ENCODE results near the gene DSCAM. TPM values are rescaled to one million over a fixed set of nuclear protein-coding genes. Genes with fewer than 3 reads are reported as not detected.

The DSCAM gene
- total and polyA plus RNA-seq, 2 donors (not counting 1 experiment from before 2014, with no cell fraction given), result not detected

GRCh38 chr21:40379881-40380810 is 466.8 kb downstream of the DSCAM start:
- ATAC-seq (ENCODE audit: low read depth) (no peak), DNase-seq (no peak)
- Histone ChIP-seq H3K9ac (ENCODE audit: low read length) (no peak overlapping the region), H3K27me3 (replicated peaks in 1 of 4; ENCODE audit: control extremely low read depth in 1 of 4, control insufficient read depth in 3 of 4, insufficient read depth in 4 of 4, low read length in 3 of 4) (no peaks in the 10 kb centered on the region), H3K4me3 (ENCODE audit: control extremely low read depth in 1 of 5, extremely low read depth in 1 of 5, insufficient read depth in 1 of 5, low read depth in 2 of 5, low read length in 4 of 5) (no peak overlapping the region), H2AFZ (ENCODE audit: insufficient read depth, low read depth, low read length, poor library complexity, severe bottlenecking) (no peak overlapping the region), H3K79me2 (ENCODE audit: control insufficient read depth, insufficient read depth, low read length) (no peaks in the 10 kb centered on the region), H3K27ac (ENCODE audit: low read length in 2 of 2) (no peak overlapping the region), H3K36me3 (replicated peaks in 1 of 2; ENCODE audit: control extremely low read depth in 1 of 2, control insufficient read depth in 1 of 2, extremely low read depth in 1 of 2, insufficient read depth in 2 of 2, low read length in 1 of 2) (no peaks in the 10 kb centered on the region), H3K4me2 (replicated peaks; ENCODE audit: low read depth, low read length, poor library complexity, severe bottlenecking) (no peak overlapping the region), H4K20me1 (ENCODE audit: control insufficient read depth, insufficient read depth, low read length, poor library complexity, severe bottlenecking) (no peaks in the 10 kb centered on the region), H3K4me1 (ENCODE audit: control insufficient read depth in 2 of 2, insufficient read depth in 2 of 2, low read length in 2 of 2) (no peaks in the 10 kb centered on the region), H3K9me3 (ENCODE audit: control extremely low read depth in 1 of 3, control insufficient read depth in 2 of 3, insufficient read depth in 1 of 3, low read length in 2 of 3) (peaks cover 0 to 4% (median 0%) of the 10 kb centered on the region in 3 donors)
- intact Hi-C loops (cut with micrococcal nuclease), result no loop called here
- Mint-ChIP-seq H3K9me3 (ENCODE audit: insufficient read depth) (peaks cover 4% of the 10 kb centered on the region), H3K4me3 (no peak overlapping the region), H3K27me3 (no peaks in the 10 kb centered on the region), H3K27ac (no peak overlapping the region), H3K4me1 (no peaks in the 10 kb centered on the region)
- WGBS (ENCODE audit: insufficient coverage), result 81% methylated on average over 2 of the region's 11 CpGs
- ChIA-PET CTCF (no interaction called here), POLR2A (no interaction called here)
- TF ChIP-seq, protein P1, sequence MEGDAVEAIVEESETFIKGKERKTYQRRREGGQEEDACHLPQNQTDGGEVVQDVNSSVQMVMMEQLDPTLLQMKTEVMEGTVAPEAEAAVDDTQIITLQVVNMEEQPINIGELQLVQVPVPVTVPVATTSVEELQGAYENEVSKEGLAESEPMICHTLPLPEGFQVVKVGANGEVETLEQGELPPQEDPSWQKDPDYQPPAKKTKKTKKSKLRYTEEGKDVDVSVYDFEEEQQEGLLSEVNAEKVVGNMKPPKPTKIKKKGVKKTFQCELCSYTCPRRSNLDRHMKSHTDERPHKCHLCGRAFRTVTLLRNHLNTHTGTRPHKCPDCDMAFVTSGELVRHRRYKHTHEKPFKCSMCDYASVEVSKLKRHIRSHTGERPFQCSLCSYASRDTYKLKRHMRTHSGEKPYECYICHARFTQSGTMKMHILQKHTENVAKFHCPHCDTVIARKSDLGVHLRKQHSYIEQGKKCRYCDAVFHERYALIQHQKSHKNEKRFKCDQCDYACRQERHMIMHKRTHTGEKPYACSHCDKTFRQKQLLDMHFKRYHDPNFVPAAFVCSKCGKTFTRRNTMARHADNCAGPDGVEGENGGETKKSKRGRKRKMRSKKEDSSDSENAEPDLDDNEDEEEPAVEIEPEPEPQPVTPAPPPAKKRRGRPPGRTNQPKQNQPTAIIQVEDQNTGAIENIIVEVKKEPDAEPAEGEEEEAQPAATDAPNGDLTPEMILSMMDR (IDR thresholded peaks at IDR 0.05), result no peak
- no peak for TF ChIP-seq EZH2 (IDR thresholded peaks at IDR 0.05; ENCODE audit: borderline replicate concordance, insufficient read depth, low read depth, low read length, poor library complexity, severe bottlenecking)

- no peaks in the 10 kb centered on the region for H3K4me1 ChIP-seq (ENCODE audit: control insufficient read depth in 2 of 2, insufficient read depth in 2 of 2, low read length in 2 of 2)
- H2AFZ ChIP-seq (ENCODE audit: insufficient read depth, low read depth, low read length, poor library complexity, severe bottlenecking), result no peak overlapping the region
- DNase-seq (no peak), ATAC-seq (ENCODE audit: low read depth) (no peak)
- TF ChIP-seq, protein P1 (IDR thresholded peaks at IDR 0.05), result no peak
- TF ChIP-seq EZH2 (IDR thresholded peaks at IDR 0.05; ENCODE audit: borderline replicate concordance, insufficient read depth, low read depth, low read length, poor library complexity, severe bottlenecking), result no peak
- H3K27ac Mint-ChIP-seq, result no peak overlapping the region
- 95% methylated on average over 4 of the region's 5 CpGs for WGBS (ENCODE audit: insufficient coverage)
- H3K4me2 ChIP-seq (replicated peaks; ENCODE audit: low read depth, low read length, poor library complexity, severe bottlenecking), result no peak overlapping the region
- no peaks in the 10 kb centered on the region for H4K20me1 ChIP-seq (ENCODE audit: control insufficient read depth, insufficient read depth, low read length, poor library complexity, severe bottlenecking)
- CTCF ChIA-PET, result no interaction called here
- H3K27me3 ChIP-seq (replicated peaks in 1 of 4; ENCODE audit: control extremely low read depth in 1 of 4, control insufficient read depth in 3 of 4, insufficient read depth in 4 of 4, low read length in 3 of 4), result no peaks in the 10 kb centered on the region
- POLR2A ChIA-PET, result no interaction called here
- H3K27me3 Mint-ChIP-seq, result no peaks in the 10 kb centered on the region
- intact Hi-C loops (cut with micrococcal nuclease), result no loop called here
- H3K9me3 Mint-ChIP-seq (ENCODE audit: insufficient read depth), result no peaks in the 10 kb centered on the region
- H3K9me3 ChIP-seq (ENCODE audit: control extremely low read depth in 1 of 3, control insufficient read depth in 2 of 3, insufficient read depth in 1 of 3, low read length in 2 of 3), result peaks cover 0 to 2% (median 0%) of the 10 kb centered on the region in 3 donors
- H3K79me2 ChIP-seq (ENCODE audit: control insufficient read depth, insufficient read depth, low read length), result no peaks in the 10 kb centered on the region
- no peak overlapping the region for H3K4me3 Mint-ChIP-seq
- H3K36me3 ChIP-seq (replicated peaks in 1 of 2; ENCODE audit: control extremely low read depth in 1 of 2, control insufficient read depth in 1 of 2, extremely low read depth in 1 of 2, insufficient read depth in 2 of 2, low read length in 1 of 2), result no peaks in the 10 kb centered on the region
- no peak overlapping the region for H3K27ac ChIP-seq (ENCODE audit: low read length in 2 of 2)
- H3K4me3 ChIP-seq (ENCODE audit: control extremely low read depth in 1 of 5, extremely low read depth in 1 of 5, insufficient read depth in 1 of 5, low read depth in 2 of 5, low read length in 4 of 5), result no peak overlapping the region
- H3K9ac ChIP-seq (ENCODE audit: low read length), result no peak overlapping the region
- H3K4me1 Mint-ChIP-seq, result no peaks in the 10 kb centered on the region
Observed at GRCh38 chr21:40377135-40377534, 469.8 kb downstream of the DSCAM start.
